Measurements from ENCODE around the gene FIZ1.

FIZ1 gene

DNA sequence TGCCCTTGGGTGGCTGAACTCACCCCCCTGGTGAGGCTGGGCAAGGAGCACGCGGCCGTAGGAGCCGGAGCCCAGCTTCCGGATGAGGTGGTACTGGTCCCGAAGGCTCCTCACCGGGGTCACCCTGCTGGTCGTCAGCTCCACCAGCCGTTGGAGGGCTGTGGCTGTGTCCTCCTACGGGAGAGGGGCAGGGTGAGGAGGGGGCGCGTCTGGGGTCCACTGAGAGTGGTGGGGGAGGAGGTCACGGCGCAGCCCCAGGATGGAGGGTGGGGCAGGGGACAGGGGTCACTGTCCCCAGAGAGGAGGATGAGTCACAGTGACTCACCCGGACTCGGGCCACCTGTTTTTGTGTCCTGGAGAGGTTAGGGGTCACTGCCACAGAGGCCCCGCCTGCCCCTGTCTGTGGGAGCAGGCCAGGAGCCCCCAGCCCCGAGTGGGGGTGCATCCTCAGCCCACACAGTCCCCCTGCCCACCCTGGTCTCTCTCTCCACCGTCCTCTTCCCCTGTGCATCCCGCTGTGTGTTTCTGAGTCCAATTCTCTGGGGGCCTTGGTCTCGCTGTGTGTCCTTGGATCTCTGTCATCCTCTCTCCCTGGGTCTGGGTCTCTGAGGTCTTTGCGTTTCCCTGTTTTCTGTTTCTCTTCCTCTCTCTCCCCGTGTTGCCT lies 54.4 kb downstream of the FIZ1 start:
- TF ChIP-seq FOXP2 (optimal IDR thresholded peaks at IDR 0.05; ENCODE audit: borderline replicate concordance, extremely low read depth, extremely low read length, insufficient read depth) (no peak), SIN3A (IDR thresholded peaks at IDR 0.05; ENCODE audit: borderline replicate concordance, insufficient read depth, low read length) (no peak), TAF1 (IDR thresholded peaks at IDR 0.05; ENCODE audit: borderline replicate concordance, insufficient read depth, low read length) (no peak), REST (IDR thresholded peaks at IDR 0.05; ENCODE audit: insufficient read depth in 1 of 2, low read depth in 2 of 2, low read length in 2 of 2) (no peak), POLR2AphosphoS5 (IDR thresholded peaks at IDR 0.05; ENCODE audit: low read depth, low read length) (no peak)

- no peak for TF ChIP-seq TAF1 (IDR thresholded peaks at IDR 0.05; ENCODE audit: borderline replicate concordance, insufficient read depth, low read length)
- TF ChIP-seq SIN3A (IDR thresholded peaks at IDR 0.05; ENCODE audit: borderline replicate concordance, insufficient read depth, low read length), result no peak
- TF ChIP-seq POLR2AphosphoS5 (IDR thresholded peaks at IDR 0.05; ENCODE audit: low read depth, low read length), result no peak
- TF ChIP-seq REST (IDR thresholded peaks at IDR 0.05; ENCODE audit: insufficient read depth in 1 of 2, low read depth in 2 of 2, low read length in 2 of 2), result no peak
- TF ChIP-seq FOXP2 (optimal IDR thresholded peaks at IDR 0.05; ENCODE audit: borderline replicate concordance, extremely low read depth, extremely low read length, insufficient read depth), result no peak
Observed at GRCh38 chr19:55544014-55544413, 55.3 kb downstream of the FIZ1 start.

DNA sequence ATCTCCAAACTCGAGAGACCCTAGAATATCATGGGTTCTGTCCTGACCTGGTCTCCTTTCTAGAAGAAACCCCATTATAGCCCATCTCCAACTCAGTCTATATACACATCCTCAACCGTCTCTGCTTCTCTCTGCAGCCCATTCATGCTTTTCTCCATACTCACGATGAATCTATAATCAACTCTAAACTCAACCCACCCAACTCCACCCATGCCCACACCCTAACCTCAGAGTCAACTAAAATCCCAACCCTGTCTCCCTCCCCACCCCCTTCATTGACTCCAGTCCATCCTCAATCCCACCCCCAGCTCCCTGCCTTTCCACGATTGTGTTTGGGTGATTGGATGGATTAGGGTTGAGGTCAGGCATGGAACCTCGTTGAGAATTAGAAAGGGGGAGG lies 55.8 kb downstream of the FIZ1 start:
- TF ChIP-seq REST (IDR thresholded peaks at IDR 0.05; ENCODE audit: insufficient read depth in 1 of 2, low read depth in 2 of 2, low read length in 2 of 2) (no peak), TAF1 (IDR thresholded peaks at IDR 0.05; ENCODE audit: borderline replicate concordance, insufficient read depth, low read length) (no peak), FOXP2 (optimal IDR thresholded peaks at IDR 0.05; ENCODE audit: borderline replicate concordance, extremely low read depth, extremely low read length, insufficient read depth) (no peak), POLR2AphosphoS5 (IDR thresholded peaks at IDR 0.05; ENCODE audit: low read depth, low read length) (no peak), SIN3A (IDR thresholded peaks at IDR 0.05; ENCODE audit: borderline replicate concordance, insufficient read depth, low read length) (no peak)

- TF ChIP-seq TAF1 (IDR thresholded peaks at IDR 0.05; ENCODE audit: borderline replicate concordance, insufficient read depth, low read length) (no peak), FOXP2 (optimal IDR thresholded peaks at IDR 0.05; ENCODE audit: borderline replicate concordance, extremely low read depth, extremely low read length, insufficient read depth) (no peak), SIN3A (IDR thresholded peaks at IDR 0.05; ENCODE audit: borderline replicate concordance, insufficient read depth, low read length) (no peak)
Observed at GRCh38 chr19:55542292-55542855, 56.9 kb downstream of the FIZ1 start.
